Esophagus squamous epithelium (tissue), 5 donors: ENCODE measurements around the gene PRDM11. TPM values are rescaled to one million over a fixed set of nuclear protein-coding genes. Genes with fewer than 3 reads are reported as not detected.

Source experiments
- DNase-seq: peaks from one replicate; lab custom pipeline; 2025; lab: John Stamatoyannopoulos, UW
- H3K27ac ChIP-seq, 4 donors: fragments of 200-600 bp; sonication (generic); one replicate each; pipeline ENCODE4 v1.5.1; 2016 to 2019; ENCODE audit warnings: mild to moderate bottlenecking in 1 of 4
- H3K27me3 ChIP-seq, 4 donors: fragments of 200-600 bp; sonication (generic); 1 replicate in 3 of 4; 2 replicates in 1 of 4; pipeline versions ENCODE4 v1.5.1 to v1.6.0; 2017 to 2021; ENCODE audit warnings: antibody characterized with exemption in 1 of 4
- H3K36me3 ChIP-seq, 3 donors: fragments of 200-600 bp; sonication (generic); one replicate each; pipeline ENCODE4 v1.5.1; 2016 to 2019
- H3K4me1 ChIP-seq, 3 donors: fragments of 200-600 bp; sonication (generic); one replicate each; pipeline ENCODE4 v1.5.1; 2017 to 2019
- H3K4me3 ChIP-seq, 4 donors: fragments of 200-600 bp; sonication (generic); 1 replicate in 3 of 4; 2 replicates in 1 of 4; pipeline ENCODE4 v1.5.1; 2016 to 2019; ENCODE audit warnings: mild to moderate bottlenecking in 2 of 4, moderate library complexity in 1 of 4
- H3K9me3 ChIP-seq, 3 donors: fragments of 200-600 bp; sonication (generic); one replicate each; pipeline ENCODE4 v1.5.1; 2016 to 2019
- POLR2A ChIP-seq, 4 donors: fragments of 450-650 bp; IDR thresholded peaks; one replicate each; pipeline ENCODE4 v1.6.1; 2017; ENCODE audit warnings: antibody characterized with exemption in 4 of 4, mild to moderate bottlenecking in 4 of 4, moderate library complexity in 3 of 4
- WGBS, 2 donors: methylation state at CpG; one replicate each; pipeline ENCODE4 v1.1.5; 2018; 5-methylcytosine and 5-hydroxymethylcytosine counted together
- intact Hi-C: fragments of 100-400 bp; cut with DNase I; formaldehyde crosslinking; loops from one replicate; pipeline ENCODE4 v1.15.0; 2022
- total RNA-seq, 4 donors: library from RNA; depleted of rRNA; stranded (reverse); fragments of >200 nt; gene quantifications; one replicate each; pipeline ENCODE4 v1.1.0, GENCODE V29; 2016
- TF ChIP-seq, protein P1 (sequence below), 6 experiments: fragments of 450-650 bp in 4 of 6; fragments of 200-600 bp in 2 of 6; sonication (generic) in 2 of 6; IDR thresholded peaks; one replicate each; pipeline ENCODE4 v1.5.1; 2016 to 2019; ENCODE audit warnings: antibody characterized with exemption in 6 of 6, mild to moderate bottlenecking in 4 of 6, moderate library complexity in 4 of 6
- donor health status: DM: yes; HTN: yes; CAD: no.

The PRDM11 gene
- total RNA-seq, 4 donors from 2014 or later = 3.9 to 13.9 (median 5.1) TPM

DNA sequence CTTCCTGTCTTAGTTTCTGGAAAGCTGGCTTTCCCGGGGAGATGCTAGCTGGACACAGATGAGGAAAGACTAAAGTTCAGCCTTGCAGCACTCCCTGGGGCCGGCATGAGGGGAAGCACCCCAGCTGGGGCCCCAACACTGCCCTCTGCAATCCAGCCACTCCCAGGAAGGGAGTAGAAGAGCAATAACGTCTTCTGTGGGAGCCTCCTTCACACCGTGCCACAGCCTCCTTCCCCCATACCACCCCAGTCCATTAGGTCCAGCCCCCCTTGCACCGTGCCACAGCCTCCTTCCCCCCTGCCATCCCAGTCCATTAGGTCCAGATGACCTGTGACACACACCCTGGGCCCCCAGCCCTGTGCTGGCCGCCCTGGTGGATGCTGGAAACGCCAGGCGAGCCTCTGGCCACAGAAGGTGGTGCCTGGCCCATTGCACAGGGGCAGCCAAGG is 44.1 kb upstream of the PRDM11 start:
- DNase-seq = no peak
- WGBS, 2 donors = 27% methylated on average over 4 of the region's 8 CpGs
- intact Hi-C loops = loop anchor here (2.0 kb wide), 1 partner anchor 166 kb away; no protein-coding TSS in a partner anchor

DNA sequence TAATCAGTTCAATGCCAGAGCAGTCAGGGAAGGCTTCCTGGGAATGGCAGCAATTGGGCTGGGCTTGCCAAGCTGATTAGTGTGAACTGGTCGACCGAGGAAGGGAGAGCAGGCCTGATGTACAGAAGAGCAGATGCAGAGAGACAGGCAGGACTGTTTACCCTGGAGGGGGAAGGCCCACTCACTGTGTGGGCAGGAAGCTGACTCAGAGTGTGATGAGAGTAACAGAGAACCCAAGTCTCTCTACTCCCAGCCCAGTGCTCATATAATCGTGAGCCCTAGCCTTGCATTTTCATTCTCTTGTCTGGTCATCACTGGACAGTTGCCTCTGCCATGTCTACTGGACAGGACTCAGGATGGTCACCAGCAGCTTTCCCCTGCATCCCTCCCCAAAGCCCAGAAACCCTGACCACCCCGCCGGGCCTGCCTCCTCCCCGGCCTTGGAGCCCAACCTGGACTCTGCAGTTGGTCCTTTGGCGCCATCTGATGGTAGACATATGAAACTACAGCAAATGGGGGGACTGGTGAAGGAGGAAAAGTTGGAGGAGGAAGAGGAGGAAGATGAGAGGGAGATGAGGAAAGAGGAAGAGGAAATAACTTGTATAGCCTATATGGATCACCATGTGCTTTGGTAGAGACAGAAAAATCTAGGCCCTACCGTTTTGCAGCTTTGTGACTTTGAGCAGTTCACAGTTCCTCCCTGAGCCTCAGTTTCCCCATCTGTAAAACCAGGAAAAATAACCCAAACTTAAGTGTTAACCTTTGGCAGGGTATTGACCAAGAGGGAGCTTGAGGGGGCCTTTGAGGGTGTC is 43.4 kb upstream of the PRDM11 start:
- no peaks in the 10 kb centered on the region for H3K9me3 ChIP-seq
- no peak for TF ChIP-seq POLR2A (IDR thresholded peaks at IDR 0.05)
- TF ChIP-seq, protein P1, sequence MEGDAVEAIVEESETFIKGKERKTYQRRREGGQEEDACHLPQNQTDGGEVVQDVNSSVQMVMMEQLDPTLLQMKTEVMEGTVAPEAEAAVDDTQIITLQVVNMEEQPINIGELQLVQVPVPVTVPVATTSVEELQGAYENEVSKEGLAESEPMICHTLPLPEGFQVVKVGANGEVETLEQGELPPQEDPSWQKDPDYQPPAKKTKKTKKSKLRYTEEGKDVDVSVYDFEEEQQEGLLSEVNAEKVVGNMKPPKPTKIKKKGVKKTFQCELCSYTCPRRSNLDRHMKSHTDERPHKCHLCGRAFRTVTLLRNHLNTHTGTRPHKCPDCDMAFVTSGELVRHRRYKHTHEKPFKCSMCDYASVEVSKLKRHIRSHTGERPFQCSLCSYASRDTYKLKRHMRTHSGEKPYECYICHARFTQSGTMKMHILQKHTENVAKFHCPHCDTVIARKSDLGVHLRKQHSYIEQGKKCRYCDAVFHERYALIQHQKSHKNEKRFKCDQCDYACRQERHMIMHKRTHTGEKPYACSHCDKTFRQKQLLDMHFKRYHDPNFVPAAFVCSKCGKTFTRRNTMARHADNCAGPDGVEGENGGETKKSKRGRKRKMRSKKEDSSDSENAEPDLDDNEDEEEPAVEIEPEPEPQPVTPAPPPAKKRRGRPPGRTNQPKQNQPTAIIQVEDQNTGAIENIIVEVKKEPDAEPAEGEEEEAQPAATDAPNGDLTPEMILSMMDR (IDR thresholded peaks at IDR 0.05) = peak; percentile 73 to 98 (median 95)
- H3K4me3 ChIP-seq = peak overlapping the region in 1 of 4 donors; percentile 27
- no peak for DNase-seq
- no peak overlapping the region for H3K27ac ChIP-seq
- peaks cover 7 to 17% (median 8%) of the 10 kb centered on the region in 3 donors for H3K4me1 ChIP-seq
- H3K36me3 ChIP-seq = no peaks in the 10 kb centered on the region
- H3K27me3 ChIP-seq = peaks cover 0 to 25% (median 0%) of the 10 kb centered on the region in 4 donors
- WGBS, 2 donors = 5 to 7% methylated on average over 7 to 8 of the region's 8 CpGs
- intact Hi-C loops = loop anchor here (2.0 kb wide), 1 partner anchor 166 kb away; no protein-coding TSS in a partner anchor

More for the DNA sequence above, 44.1 kb upstream of the PRDM11 start:
- Histone ChIP-seq H3K27ac (no peak overlapping the region), H3K4me3 (no peak overlapping the region), H3K27me3 (peaks cover 0 to 29% (median 0%) of the 10 kb centered on the region in 4 donors), H3K4me1 (peaks cover 7 to 24% (median 13%) of the 10 kb centered on the region in 3 donors), H3K9me3 (no peaks in the 10 kb centered on the region), H3K36me3 (no peaks in the 10 kb centered on the region)
- TF ChIP-seq, protein P1 (IDR thresholded peaks at IDR 0.05) = no peak
- no peak for TF ChIP-seq POLR2A (IDR thresholded peaks at IDR 0.05)

DNA sequence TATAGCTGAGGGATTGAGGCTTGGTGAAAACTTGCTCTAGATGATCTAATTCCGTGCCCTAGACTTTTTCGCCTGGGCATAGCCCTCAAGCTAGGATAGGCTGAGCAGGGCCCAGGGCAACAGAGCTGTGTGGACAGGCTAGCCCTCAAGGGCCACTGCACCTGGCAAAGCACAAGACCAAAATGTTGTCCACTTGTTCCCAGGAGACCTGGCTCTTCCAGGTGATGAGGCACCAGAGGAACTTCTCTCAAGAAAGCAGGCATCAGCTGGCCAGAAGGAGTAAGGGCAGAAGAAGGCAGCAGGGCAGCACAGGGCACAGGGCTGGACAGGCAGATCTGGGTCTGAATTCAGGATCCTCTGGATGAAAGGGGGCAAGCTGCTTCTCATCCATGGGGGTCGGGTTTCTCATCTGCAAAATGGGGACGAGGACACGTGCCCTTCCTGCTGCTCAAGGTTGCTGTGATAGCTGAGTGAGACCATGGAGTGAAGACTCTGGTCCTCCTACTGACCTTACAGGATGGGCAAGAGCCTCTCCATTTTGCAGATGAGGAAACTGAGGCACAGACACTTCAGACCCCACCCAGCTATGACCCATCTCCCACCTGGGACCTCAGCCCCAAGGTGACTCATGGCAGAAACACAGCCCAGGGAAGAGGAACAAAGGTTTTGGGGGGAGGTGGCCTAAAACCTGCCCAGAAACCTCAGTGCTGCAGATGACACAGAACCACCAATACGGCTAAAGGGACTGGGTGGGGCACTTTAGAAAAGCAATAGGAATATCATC is 42.2 kb upstream of the PRDM11 start:
- intact Hi-C loops = no loop called here
- Histone ChIP-seq H3K36me3 (no peaks in the 10 kb centered on the region), H3K27ac (no peak overlapping the region), H3K27me3 (peaks cover 0 to 25% (median 0%) of the 10 kb centered on the region in 4 donors), H3K9me3 (no peaks in the 10 kb centered on the region), H3K4me1 (peaks cover 4 to 12% (median 7%) of the 10 kb centered on the region in 3 donors), H3K4me3 (no peak overlapping the region)
- 64 to 74% methylated on average over 2 to 6 of the region's 6 CpGs for WGBS, 2 donors
- TF ChIP-seq, protein P1 (IDR thresholded peaks at IDR 0.05) = no peak
- no peak for TF ChIP-seq POLR2A (IDR thresholded peaks at IDR 0.05)
- DNase-seq = no peak

DNA sequence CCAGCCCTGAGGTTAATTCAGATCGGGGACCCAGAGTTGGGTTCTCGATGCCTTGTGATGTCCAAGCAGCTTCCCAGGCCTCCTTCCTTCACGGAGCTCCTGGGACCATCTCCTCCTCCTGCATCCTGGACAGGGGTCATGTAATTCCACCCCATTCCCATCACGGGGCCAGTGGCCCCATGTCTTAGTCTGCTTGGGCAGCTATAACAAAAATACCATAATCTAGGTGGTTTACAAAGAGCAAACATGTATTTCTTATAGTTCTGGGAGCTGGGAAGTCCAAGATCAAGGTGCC is 41.7 kb upstream of the PRDM11 start:
- Histone ChIP-seq H3K9me3 (no peaks in the 10 kb centered on the region), H3K27me3 (peaks cover 0 to 25% (median 0%) of the 10 kb centered on the region in 4 donors), H3K27ac (no peak overlapping the region), H3K4me1 (peaks cover 4 to 12% (median 7%) of the 10 kb centered on the region in 3 donors), H3K4me3 (no peak overlapping the region), H3K36me3 (no peaks in the 10 kb centered on the region)
- 73 to 76% methylated on average over 2 to 4 of the region's 4 CpGs for WGBS, 2 donors
- DNase-seq = no peak
- TF ChIP-seq POLR2A (IDR thresholded peaks at IDR 0.05) = no peak
- TF ChIP-seq, protein P1 (IDR thresholded peaks at IDR 0.05) = no peak
- intact Hi-C loops = no loop called here
